Measurements from ENCODE around the gene FGD2.

DNA sequence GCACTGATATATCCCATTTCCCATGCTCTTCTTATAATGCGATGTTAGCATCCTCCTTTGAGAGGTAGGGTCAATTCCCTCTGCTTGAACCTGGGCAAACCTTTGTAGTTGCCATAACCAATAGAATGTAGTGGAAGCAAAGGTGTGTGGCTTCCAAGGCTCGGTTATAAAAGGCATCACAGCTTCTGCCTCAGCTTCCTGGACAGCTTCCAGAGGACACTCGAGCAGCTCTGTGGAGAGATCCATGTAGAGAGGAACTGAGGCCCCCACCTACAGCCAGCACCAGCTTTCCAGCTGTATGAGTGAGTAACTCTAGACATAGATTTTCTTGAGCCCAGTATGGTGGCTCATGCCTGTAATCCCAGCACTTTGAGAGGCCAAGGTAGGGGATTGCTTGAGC, 36.7 kb downstream of the FGD2 start:
- TF ChIP-seq, protein P1, sequence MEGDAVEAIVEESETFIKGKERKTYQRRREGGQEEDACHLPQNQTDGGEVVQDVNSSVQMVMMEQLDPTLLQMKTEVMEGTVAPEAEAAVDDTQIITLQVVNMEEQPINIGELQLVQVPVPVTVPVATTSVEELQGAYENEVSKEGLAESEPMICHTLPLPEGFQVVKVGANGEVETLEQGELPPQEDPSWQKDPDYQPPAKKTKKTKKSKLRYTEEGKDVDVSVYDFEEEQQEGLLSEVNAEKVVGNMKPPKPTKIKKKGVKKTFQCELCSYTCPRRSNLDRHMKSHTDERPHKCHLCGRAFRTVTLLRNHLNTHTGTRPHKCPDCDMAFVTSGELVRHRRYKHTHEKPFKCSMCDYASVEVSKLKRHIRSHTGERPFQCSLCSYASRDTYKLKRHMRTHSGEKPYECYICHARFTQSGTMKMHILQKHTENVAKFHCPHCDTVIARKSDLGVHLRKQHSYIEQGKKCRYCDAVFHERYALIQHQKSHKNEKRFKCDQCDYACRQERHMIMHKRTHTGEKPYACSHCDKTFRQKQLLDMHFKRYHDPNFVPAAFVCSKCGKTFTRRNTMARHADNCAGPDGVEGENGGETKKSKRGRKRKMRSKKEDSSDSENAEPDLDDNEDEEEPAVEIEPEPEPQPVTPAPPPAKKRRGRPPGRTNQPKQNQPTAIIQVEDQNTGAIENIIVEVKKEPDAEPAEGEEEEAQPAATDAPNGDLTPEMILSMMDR (IDR thresholded peaks at IDR 0.05), result no peak
- no peak for TF ChIP-seq POLR2A (IDR thresholded peaks at IDR 0.05)
- no peak for TF ChIP-seq EP300 (IDR thresholded peaks at IDR 0.05)
- TF ChIP-seq POLR2AphosphoS5 (IDR thresholded peaks at IDR 0.05), result no peak
